Stimulated activated CD8-positive, alpha-beta memory T cell treated with anti-CD3 and anti-CD28 coated beads, Interleukin-12 subunit alpha, Interleukin-12 subunit beta, amount 100 ng/mL, for 4 hours (primary cell): Measurements from ENCODE around the gene FERMT1.

Experiments
- DNase-seq: peaks from one replicate; pipeline ENCODE4 v3.0.0-alpha.2; 2020; ENCODE audit warnings: low read depth

The FERMT1 gene, protein sequence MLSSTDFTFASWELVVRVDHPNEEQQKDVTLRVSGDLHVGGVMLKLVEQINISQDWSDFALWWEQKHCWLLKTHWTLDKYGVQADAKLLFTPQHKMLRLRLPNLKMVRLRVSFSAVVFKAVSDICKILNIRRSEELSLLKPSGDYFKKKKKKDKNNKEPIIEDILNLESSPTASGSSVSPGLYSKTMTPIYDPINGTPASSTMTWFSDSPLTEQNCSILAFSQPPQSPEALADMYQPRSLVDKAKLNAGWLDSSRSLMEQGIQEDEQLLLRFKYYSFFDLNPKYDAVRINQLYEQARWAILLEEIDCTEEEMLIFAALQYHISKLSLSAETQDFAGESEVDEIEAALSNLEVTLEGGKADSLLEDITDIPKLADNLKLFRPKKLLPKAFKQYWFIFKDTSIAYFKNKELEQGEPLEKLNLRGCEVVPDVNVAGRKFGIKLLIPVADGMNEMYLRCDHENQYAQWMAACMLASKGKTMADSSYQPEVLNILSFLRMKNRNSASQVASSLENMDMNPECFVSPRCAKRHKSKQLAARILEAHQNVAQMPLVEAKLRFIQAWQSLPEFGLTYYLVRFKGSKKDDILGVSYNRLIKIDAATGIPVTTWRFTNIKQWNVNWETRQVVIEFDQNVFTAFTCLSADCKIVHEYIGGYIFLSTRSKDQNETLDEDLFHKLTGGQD

GRCh38 chr20:6122873-6123648, at the start of gene FERMT1:
Gene FERMT1 (minus strand): TSS chr20:6123030. CDS start chr20:6119554, 3,476 bp downstream.
- DNase-seq: no peak

GRCh38 chr20:6169251-6169650, 46.4 kb upstream of the FERMT1 start:
- DNase-seq: no peak

DNA sequence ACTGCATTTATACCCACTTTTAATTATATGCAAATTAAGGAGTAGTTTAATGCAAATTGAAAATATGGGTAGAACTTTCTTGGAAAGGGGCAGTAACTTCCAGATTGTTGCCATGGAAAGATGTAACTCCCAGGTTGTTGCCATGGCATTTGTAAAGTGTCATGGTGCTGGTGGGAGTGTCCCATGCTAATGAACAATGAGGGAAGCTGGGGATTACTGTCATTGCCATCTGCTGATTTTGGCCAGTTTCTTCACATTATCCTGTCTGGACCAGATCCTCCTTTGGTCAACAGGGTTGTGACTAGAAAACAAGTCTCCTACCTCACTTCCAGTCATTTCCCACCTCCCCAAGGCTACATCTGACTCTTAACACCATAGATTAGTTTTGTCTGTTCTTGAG, 45.4 kb upstream of the FERMT1 start:
- no peak for DNase-seq

DNA sequence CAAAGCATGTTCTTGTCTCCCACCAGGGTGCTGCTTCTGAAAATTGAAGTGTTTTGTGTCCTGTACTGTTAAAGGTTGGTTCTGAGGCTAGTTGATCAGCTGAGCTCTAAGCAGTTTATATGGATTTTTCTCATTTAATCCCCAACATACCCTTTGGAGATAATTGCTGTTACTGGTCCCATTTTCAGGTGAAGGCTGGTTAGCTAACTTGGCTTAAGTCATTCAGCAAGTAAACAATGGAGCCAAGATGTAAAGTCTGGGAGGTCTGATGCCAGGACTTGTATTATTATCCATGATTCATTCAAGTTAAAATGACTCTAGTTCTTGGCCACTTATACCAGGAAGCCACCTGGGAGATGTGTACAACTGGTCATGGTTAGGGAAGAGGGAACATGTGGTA, 42.5 kb upstream of the FERMT1 start:
- no peak for DNase-seq

GRCh38 chr20:6164421-6165341, 41.9 kb upstream of the FERMT1 start:
- no peak for DNase-seq

DNA sequence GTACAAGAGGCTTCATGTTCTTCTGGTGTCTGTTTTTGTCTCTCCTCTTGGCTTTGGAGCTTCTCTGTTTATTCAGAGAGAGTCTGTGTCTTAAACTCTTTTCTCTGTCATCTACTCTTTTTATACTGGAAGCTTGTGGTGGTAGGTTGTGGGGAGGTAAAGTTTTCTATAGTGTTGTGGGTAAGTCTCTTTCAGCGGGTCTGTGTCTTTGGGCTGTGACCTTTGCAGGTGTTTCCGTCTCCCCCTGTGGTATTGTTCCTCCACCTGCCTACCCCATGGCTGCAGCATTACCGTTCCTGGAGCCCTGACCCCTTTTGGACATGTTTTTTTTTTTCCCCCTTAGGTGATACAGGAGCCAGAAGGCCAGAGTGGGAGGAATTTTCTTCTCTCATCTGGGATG, 37.9 kb upstream of the FERMT1 start:
- DNase-seq: no peak

GRCh38 chr20:6157345-6157744, 34.5 kb upstream of the FERMT1 start:
- DNase-seq: no peak

GRCh38 chr20:6152777-6153176, 29.9 kb upstream of the FERMT1 start:
- no peak for DNase-seq

DNA sequence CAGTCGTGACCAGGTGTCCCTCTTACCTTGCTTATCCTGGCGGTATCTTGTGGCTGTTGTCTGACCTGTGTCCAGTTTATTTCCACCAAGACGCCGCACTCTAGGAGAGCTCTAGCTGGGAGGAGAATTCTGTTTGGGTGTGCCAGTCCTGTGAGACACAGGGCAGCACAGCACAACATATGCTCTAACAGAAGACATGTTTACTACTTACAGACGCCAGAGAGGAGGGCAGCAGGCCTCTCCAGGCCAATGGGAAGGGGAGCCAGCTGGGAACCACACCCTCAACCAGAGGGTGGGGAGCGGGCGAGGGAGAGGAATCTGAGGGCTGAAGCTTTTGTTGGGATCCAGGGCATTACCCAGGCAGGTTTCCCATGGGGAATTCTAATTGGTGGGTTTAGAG, 25.2 kb upstream of the FERMT1 start:
- no peak for DNase-seq

- DNase-seq: no peak
Observed at GRCh38 chr20:6142348-6142993, 19.6 kb upstream of the FERMT1 start.

DNA sequence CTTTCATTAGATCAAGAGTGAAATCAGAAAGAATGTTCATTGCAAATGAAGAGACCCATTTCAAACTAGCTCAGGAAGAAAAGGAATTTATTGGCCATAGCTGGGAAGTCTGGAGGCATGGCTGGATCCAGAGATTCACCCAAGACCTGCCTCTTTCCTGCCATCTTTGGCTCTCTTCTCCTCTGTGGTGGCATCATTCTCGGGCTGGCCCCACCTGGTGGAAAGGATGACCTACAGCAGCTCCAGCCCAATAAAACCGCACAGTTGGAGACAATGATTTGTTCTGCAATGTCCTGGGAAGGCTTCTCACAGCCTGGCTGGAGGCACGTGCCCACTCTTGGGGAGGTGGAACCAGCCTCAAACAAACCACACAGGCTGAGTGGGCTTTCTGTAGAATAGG, 18.1 kb upstream of the FERMT1 start:
- no peak for DNase-seq

DNA sequence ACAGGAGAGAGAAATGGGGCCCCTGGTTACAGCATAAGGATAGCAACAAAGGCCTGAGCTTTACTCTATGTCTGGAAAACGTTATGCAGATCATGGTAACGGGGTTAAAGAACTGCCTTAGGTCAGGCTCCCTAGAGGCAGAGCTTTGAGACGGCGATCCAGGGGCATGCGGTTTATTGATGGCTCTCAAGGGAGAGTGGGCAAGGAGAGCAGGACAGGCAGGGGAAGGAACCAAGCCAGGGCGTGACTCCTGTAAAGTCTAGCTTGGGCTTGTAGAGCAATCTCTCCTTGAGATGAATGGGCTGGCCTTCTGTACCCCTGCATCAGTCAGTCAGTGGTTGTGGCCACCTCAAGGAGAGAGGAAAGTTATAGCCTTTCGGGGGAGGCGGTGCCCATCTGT, 12.5 kb upstream of the FERMT1 start:
- DNase-seq: no peak

- DNase-seq: no peak
Observed at GRCh38 chr20:6134592-6134991, 11.8 kb upstream of the FERMT1 start.

DNA sequence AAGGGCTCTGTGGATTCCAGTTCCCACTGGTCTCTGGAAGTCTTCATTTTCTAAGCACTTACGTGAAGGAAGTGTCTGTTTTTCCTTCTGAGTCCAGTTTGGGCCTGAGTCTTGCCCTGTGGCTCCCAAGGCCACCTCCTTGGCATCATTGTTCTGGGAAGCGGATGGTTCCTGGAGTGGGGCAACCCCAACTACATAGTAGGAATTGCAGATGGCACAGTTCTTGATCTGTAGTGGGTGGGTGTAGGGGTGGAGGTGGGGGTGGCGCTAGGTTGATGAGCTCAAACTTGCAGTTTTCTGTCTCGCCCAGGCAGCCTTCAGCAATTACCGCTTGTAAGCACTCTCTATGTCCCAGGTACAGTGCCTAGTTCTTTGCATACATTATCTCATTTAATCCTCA, 7.2 kb upstream of the FERMT1 start:
- DNase-seq: no peak

- no peak for DNase-seq
Observed at GRCh38 chr20:6127825-6128224, 5.0 kb upstream of the FERMT1 start.

- DNase-seq: no peak
Observed at GRCh38 chr20:6126846-6127245, 4.0 kb upstream of the FERMT1 start.

DNA sequence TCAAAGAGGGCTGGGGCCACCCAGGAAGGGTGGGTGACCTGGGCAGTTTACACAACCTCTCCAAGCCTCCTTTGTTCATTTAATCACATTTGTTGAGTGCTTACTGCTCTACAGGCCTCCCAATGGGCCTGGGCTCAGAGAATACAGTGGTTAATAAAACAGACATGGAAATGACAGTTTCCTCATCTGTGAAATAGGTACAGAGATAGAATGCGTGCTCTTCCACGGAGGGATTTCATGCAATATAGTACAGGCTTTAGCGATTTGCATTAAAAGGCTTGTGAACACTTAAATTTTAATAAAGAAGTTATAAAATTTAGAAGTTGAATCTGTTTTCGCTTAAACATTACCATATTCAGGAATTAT, 802 bp upstream of the FERMT1 start:
- no peak for DNase-seq

DNA sequence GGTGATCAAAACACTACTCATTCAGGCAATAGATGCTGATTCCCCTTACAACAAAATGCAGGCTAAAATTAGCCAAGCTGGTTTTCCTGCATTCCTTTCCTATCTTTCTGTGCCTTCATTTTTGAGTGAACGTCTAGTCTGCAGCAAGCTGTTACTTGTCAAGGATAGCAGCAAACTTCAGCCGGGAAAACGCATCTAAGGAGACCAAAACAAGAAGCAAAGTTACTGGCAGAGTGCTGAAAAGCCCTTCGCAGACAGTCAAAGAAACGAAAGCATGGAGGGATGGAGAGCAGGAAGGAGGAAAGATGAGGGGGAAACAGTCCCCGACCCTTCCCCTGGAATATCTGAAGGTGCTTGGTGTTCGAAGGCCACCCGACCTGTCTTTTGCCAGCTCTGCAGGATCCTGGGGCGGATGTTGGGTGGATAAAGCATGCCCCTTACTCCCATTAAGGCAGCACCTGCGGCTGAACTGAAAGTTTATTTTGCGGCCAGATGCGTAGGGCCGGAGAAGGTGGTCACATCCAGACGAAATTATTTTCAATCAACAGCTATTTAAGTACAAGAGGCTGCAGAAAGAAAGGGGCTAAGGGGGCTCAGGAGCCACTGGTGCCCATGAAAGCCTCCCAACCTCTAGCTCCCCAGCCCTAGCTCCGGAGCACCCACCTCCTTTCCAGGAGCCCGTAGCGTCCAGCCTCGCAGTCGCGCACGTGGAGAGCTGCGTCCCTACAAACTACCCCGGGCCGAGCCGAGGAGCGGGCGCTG, 538 bp downstream of the FERMT1 start:
- DNase-seq: no peak

DNA sequence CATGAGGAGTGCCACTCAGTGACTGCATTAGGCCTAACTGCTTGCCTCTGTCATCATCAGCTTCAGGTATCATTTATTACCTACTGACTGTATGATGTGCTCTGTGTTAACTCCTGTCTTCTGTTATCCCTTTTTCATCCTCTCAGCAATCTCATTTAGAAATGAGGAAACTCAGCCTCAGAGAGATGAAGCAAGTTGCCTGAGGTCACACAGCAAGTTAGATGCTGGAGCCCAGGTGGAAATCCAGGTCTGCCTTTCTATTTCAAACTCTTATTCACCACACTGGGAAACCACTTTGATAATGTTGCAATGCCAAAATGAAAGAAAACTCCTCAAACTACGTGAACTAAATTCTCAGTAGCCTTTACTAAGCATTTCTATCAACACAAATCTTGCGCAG, 1.3 kb downstream of the FERMT1 start:
- no peak for DNase-seq

DNA sequence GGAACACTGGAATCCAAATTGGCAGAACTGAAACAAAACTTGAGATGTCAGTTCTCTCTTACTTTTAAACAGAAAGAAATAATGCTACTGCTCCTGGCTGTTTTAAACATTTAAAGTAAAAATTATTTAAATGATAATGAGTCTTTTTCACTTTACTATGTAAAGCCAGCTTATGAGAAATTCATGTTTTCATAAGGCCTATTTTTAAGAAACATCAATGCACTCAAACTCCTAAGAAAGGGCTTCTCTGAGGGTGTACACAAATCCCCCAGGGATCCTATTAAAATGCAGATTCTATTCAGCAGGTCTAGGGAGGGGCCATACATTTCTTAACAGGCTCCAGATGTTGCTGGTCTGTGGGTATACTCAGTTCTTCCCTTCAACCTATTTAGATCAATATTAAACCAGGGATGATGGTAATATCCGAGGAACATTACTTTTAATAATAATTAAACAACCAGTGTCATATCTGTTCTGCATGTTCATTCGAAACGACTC, 2.3 kb downstream of the FERMT1 start:
- DNase-seq: no peak
